Measurements from ENCODE around the gene DGCR2.

Gene DGCR2

GRCh38 chr22:19125474-19126308, 3.5 kb upstream of the DGCR2 start:
- no peak for DNase-seq

- no peak for DNase-seq
Measured at GRCh38 chr22:19125011-19125410, 2.8 kb upstream of the DGCR2 start.

GRCh38 chr22:19124377-19124776, 2.2 kb upstream of the DGCR2 start:
- no peak for DNase-seq

GRCh38 chr22:19123936-19124335, 1.7 kb upstream of the DGCR2 start:
- DNase-seq = no peak

- DNase-seq = no peak
Measured at GRCh38 chr22:19122752-19123492, 710 bp upstream of the DGCR2 start.

GRCh38 chr22:19121631-19122142, 525 bp downstream of the DGCR2 start:
- peak; percentile 24 for DNase-seq

GRCh38 chr22:19120829-19121630, 1.2 kb downstream of the DGCR2 start:
- no peak for DNase-seq

GRCh38 chr22:19119949-19120348, 2.3 kb downstream of the DGCR2 start:
- DNase-seq = no peak

- DNase-seq = no peak
Measured at GRCh38 chr22:19118329-19118880, 3.8 kb downstream of the DGCR2 start.

GRCh38 chr22:19117111-19117512, 5.1 kb downstream of the DGCR2 start:
- DNase-seq = no peak

GRCh38 chr22:19115628-19116027, 6.6 kb downstream of the DGCR2 start:
- DNase-seq = no peak

GRCh38 chr22:19114984-19115552, 7.1 kb downstream of the DGCR2 start:
- no peak for DNase-seq

GRCh38 chr22:19113429-19113828, 8.8 kb downstream of the DGCR2 start:
- DNase-seq = no peak

- no peak for DNase-seq
Measured at GRCh38 chr22:19111584-19111983, 10.6 kb downstream of the DGCR2 start.

GRCh38 chr22:19111140-19111539, 11.1 kb downstream of the DGCR2 start:
- no peak for DNase-seq

GRCh38 chr22:19110646-19111045, 11.6 kb downstream of the DGCR2 start:
- DNase-seq = no peak

GRCh38 chr22:19110064-19110458, 12.2 kb downstream of the DGCR2 start:
- no peak for DNase-seq

GRCh38 chr22:19109198-19110063, 12.8 kb downstream of the DGCR2 start:
- peak; percentile 47 for DNase-seq

GRCh38 chr22:19108807-19109197, 13.4 kb downstream of the DGCR2 start:
- DNase-seq = no peak

- DNase-seq = no peak
Measured at GRCh38 chr22:19107730-19108074, 14.5 kb downstream of the DGCR2 start.

GRCh38 chr22:19106886-19107729, 15.1 kb downstream of the DGCR2 start:
- no peak for DNase-seq

Measured in KG1 (cell line).